Ovary (tissue), 3 donors: ENCODE results near the gene FGFBP3.

ENCODE experiments used
- EP300 ChIP-seq: sonication (generic); formaldehyde crosslinking; IDR thresholded peaks from one replicate; pipeline ENCODE4 v1.6.1; 2017; ENCODE audit warnings: antibody characterized with exemption
- TF ChIP-seq, protein P1 (sequence below), 3 donors: fragments of 450-650 bp in 2 of 3; fragments of 200-600 bp in 1 of 3; IDR thresholded peaks; one replicate each; pipeline versions ENCODE4 v1.5.1 to v1.8.0; 2016 to 2022; ENCODE audit warnings: antibody characterized with exemption in 3 of 3, mild to moderate bottlenecking in 1 of 3
- donor health status: DM: no; HTN: no; CAD: no.

DNA sequence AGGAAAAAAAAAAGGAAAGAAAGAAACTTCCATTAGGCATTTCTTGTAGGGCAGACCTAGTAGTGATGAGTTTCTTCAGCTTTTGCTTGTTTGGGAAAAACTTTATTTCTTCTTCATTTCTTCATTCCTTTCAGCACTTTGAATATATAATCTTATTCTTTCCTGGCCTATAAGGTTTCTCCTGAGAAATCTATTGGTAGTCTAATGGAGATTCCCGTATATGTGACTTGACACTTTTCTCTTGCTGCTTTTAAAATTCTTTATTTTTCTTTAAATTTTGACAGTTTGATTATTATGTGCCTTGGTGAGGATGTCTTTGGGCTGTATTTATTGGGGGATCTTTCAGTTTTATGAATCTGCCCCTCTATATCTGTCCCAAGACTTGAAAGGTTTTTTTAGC, 10.4 kb upstream of the FGFBP3 start:
- TF ChIP-seq, protein P1, sequence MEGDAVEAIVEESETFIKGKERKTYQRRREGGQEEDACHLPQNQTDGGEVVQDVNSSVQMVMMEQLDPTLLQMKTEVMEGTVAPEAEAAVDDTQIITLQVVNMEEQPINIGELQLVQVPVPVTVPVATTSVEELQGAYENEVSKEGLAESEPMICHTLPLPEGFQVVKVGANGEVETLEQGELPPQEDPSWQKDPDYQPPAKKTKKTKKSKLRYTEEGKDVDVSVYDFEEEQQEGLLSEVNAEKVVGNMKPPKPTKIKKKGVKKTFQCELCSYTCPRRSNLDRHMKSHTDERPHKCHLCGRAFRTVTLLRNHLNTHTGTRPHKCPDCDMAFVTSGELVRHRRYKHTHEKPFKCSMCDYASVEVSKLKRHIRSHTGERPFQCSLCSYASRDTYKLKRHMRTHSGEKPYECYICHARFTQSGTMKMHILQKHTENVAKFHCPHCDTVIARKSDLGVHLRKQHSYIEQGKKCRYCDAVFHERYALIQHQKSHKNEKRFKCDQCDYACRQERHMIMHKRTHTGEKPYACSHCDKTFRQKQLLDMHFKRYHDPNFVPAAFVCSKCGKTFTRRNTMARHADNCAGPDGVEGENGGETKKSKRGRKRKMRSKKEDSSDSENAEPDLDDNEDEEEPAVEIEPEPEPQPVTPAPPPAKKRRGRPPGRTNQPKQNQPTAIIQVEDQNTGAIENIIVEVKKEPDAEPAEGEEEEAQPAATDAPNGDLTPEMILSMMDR (IDR thresholded peaks at IDR 0.05) = no peak
- no peak for TF ChIP-seq EP300
